ENCODE results near the gene OVCA2. TPM values are rescaled to one million over a fixed set of nuclear protein-coding genes. Genes with fewer than 3 reads are reported as not detected.
"Not testable (repeated sequence)": the region's sequence is repeated elsewhere in the genome, so short reads cannot be mapped to it uniquely, and the experiment has no call there.

Gene OVCA2
- total and polyA plus RNA-seq, 3 donors from 2014 or later, result 46.3 to 55.1 (median 46.3) TPM

DNA sequence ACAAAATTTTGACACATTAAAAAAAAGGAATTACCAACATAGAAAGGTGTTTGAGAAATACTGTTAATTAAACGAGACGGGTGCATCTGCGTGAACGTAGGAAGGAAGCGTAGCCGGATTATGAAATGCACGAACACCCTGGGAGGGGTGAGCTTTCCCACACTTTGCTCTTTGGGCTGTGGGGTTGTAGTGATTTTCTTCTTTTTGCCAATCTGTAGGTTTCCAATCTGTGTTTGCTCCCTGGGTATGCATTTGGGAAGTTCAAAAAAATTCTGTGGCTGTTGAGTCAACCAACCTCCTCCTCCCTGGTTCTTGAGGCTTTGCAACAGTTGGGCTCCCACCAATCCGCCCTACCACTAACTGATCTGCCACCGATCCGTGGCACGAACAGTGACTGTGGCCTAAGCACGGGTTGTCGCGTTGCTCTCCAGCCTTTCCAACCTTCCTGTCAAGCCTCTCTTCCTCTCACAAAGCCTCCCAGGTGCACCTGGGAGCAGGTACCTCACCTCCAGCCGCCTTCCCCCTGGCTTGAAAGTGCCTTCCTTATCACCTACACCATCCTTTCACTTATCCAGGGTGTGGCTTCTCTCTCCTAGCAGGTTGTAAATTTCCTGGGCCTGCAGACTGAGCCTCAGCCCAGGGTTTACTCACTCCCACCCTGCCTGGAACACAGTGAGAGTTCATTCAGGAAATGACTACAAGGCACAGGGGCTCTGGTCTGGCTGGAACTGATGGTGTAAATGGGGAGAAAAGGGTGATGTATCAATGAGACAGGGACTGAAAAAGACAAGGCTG is 33.3 kb upstream of the OVCA2 start:
- Histone ChIP-seq H3K27me3 (no peaks in the 10 kb centered on the region), H3K4me3 (no peak overlapping the region), H3K9me3 (no peaks in the 10 kb centered on the region), H3K36me3 (ENCODE audit: low read depth, missing control alignments) (no peaks in the 10 kb centered on the region), H3K4me1 (peaks cover 26% of the 10 kb centered on the region), H3K27ac (no peak overlapping the region)
- intact Hi-C loops (cut with DNase I; ENCODE audit: low total_unique reads), result no loop called here
- no peak for DNase-seq
- TF ChIP-seq POLR2A (IDR thresholded peaks at IDR 0.05), result no peak
- TF ChIP-seq, protein P1, sequence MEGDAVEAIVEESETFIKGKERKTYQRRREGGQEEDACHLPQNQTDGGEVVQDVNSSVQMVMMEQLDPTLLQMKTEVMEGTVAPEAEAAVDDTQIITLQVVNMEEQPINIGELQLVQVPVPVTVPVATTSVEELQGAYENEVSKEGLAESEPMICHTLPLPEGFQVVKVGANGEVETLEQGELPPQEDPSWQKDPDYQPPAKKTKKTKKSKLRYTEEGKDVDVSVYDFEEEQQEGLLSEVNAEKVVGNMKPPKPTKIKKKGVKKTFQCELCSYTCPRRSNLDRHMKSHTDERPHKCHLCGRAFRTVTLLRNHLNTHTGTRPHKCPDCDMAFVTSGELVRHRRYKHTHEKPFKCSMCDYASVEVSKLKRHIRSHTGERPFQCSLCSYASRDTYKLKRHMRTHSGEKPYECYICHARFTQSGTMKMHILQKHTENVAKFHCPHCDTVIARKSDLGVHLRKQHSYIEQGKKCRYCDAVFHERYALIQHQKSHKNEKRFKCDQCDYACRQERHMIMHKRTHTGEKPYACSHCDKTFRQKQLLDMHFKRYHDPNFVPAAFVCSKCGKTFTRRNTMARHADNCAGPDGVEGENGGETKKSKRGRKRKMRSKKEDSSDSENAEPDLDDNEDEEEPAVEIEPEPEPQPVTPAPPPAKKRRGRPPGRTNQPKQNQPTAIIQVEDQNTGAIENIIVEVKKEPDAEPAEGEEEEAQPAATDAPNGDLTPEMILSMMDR (IDR thresholded peaks at IDR 0.05), result no peak
- WGBS, 2 donors, result 88 to 95% methylated on average over 15 of the region's 15 CpGs

DNA sequence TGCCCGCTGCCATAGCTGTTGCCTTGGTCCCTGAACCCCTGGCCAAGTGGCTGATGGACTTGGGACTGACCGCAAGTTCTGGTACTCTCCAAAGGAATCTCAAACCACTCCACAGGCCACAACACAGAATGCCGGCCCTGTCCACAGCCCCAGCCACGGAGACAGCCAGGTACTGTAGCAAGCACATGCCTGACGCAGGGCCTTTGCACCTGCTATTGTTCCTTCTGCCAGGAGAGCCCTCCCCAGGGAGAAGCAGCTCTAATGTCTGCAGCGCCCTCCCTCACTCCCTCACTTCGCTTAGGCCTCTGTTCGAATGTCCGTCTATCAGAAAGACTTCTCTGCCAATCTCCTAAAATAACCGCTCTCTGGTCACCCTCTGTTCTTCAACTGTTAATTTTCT is 32.1 kb upstream of the OVCA2 start:
- no peak for DNase-seq
- intact Hi-C loops (cut with DNase I; ENCODE audit: low total_unique reads), result no loop called here
- H3K27ac ChIP-seq, result no peak overlapping the region
- WGBS, 2 donors, result 92 to 97% methylated on average over 5 to 7 of the region's 10 CpGs
- no peaks in the 10 kb centered on the region for H3K36me3 ChIP-seq (ENCODE audit: low read depth, missing control alignments)
- H3K4me3 ChIP-seq, result no peak overlapping the region
- H3K27me3 ChIP-seq, result no peaks in the 10 kb centered on the region
- peaks cover 16% of the 10 kb centered on the region for H3K4me1 ChIP-seq
- no peaks in the 10 kb centered on the region for H3K9me3 ChIP-seq
- no peak for TF ChIP-seq POLR2A (IDR thresholded peaks at IDR 0.05)
- TF ChIP-seq, protein P1 (IDR thresholded peaks at IDR 0.05), result no peak

DNA sequence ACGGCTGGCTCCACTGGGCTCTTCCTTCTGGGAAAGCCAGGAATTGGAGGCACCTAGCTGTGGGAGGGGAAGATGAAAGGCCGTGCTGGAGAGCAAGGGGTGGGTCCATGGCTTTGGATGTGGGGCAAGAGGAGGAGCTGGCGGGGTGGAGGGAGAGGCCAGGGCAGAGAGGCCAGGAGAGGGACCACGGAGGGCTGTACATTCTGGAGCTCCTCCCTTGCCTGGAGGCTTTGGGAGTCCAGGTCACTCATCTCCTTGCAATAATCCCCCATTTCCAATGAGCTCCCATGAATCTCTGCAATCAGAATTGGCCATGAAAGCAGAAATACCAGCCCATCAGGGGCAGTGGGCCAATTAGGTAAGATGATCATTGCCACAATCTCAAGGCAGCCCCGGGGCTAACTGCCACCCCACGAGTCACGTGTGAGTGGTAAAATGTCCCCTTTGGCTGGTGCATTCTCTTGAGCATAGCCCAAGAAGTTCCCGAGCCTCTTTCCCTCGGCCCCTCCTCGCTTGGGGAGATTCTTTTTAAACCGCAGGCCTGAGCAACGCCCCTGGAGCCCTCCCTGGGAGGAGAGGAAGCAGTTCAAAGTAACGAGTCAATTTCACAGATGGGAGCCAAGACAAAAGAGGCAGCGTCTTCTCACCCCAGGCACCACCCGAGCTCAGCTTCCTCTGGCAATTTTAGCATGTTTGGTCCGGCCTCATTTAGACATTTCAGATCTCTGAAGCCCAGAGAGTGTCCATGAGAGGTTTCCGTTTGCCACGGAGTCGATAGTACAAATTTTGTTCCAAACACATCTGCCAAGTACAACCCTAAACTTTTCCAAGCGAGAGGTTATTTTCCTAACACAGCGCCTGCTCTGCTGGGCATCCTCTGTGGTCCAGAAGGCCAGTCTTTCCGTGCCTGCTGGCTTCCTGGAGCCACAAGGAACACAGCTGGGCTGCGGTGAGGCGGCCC is 30.1 kb upstream of the OVCA2 start:
- Histone ChIP-seq H3K27me3 (no peaks in the 10 kb centered on the region), H3K9me3 (no peaks in the 10 kb centered on the region), H3K4me3 (no peak overlapping the region), H3K4me1 (peaks cover 9% of the 10 kb centered on the region), H3K36me3 (ENCODE audit: low read depth, missing control alignments) (no peaks in the 10 kb centered on the region), H3K27ac (peak overlapping the region in 1 of 2 donors; percentile 77)
- intact Hi-C loops (cut with DNase I; ENCODE audit: low total_unique reads), result no loop called here
- WGBS, 2 donors, result 37 to 42% methylated on average over 24 of the region's 24 CpGs
- TF ChIP-seq POLR2A (IDR thresholded peaks at IDR 0.05), result no peak
- TF ChIP-seq, protein P1 (IDR thresholded peaks at IDR 0.05), result no peak
- DNase-seq, result no peak

DNA sequence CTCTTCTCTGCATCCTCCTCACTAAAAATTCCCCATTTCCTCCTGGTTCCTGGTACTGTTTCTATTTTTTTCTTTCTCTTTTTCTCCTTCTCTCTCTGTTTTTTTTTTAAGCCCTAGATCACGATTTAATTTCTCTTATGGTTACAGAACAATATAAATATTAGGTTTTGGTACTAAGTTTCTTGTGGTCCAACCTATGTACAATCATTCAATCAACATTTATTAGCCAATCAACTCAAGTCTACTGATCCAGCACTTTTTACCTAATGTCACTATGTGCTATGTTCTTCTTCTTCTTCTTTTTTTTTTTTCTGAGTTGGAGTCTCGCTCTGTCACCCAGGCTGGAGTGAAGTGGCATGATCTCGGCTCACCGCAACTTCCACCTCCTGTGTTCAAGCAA is 29.3 kb upstream of the OVCA2 start:
- intact Hi-C loops (cut with DNase I; ENCODE audit: low total_unique reads), result no loop called here
- 91 to 96% methylated on average over 4 of the region's 4 CpGs for WGBS, 2 donors

DNA sequence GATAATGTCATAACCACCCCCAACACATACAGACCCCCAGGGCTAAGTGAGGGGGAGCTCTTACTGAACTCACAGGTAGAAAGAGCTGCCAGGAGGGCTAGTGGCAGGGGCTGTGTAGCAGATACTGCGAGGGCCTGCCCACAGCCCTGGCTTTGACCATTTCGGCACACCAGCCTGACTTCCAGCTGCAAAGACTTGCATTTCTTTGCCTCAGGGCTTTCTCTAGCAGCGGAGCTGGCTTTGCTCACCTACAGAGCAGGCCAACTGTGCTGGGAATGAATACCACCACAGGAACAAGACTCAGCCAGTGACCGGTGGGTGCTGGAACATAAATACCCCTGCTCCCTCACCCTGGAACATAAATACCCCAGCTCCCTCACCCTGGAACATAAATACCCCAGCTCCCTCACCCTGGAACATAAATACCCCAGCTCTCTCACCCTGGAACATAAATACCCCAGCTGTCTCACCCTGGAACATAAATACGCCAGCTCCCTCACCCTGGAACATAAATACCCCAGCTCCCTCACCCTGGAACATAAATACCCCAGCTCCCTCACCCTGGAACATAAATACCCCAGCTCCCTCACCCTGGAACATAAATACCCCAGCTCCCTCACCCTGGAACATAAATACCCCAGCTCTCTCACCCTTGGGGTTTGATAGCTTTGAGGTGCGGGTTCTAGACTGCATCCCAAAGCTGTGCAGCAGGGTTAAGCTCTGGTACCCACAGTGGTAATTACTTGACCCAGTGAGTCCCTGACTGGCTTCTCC is 28.4 kb upstream of the OVCA2 start:
- 88 to 96% methylated on average over 6 of the region's 6 CpGs for WGBS, 2 donors

More for the DNA sequence above, 29.3 kb upstream of the OVCA2 start:
- H3K27ac ChIP-seq, result peak overlapping the region in 1 of 2 donors; percentile 77
- DNase-seq, result no peak
- no peaks in the 10 kb centered on the region for H3K9me3 ChIP-seq
- peaks cover 7% of the 10 kb centered on the region for H3K4me1 ChIP-seq
- no peak for TF ChIP-seq POLR2A (IDR thresholded peaks at IDR 0.05)
- TF ChIP-seq, protein P1 (IDR thresholded peaks at IDR 0.05), result no peak
- H3K4me3 ChIP-seq, result no peak overlapping the region
- no peaks in the 10 kb centered on the region for H3K27me3 ChIP-seq
- no peaks in the 10 kb centered on the region for H3K36me3 ChIP-seq (ENCODE audit: low read depth, missing control alignments)

More for the DNA sequence above, 28.4 kb upstream of the OVCA2 start:
- H3K27me3 ChIP-seq; H3K9me3 ChIP-seq; H3K36me3 ChIP-seq (ENCODE audit: low read depth, missing control alignments); DNase-seq; H3K27ac ChIP-seq; H3K4me3 ChIP-seq; intact Hi-C loops (cut with DNase I; ENCODE audit: low total_unique reads); H3K4me1 ChIP-seq: not testable (repeated sequence)

Data from testis (tissue), 3 donors.